Measurements from ENCODE around the gene PODXL. TPM values are rescaled to one million over a fixed set of nuclear protein-coding genes. Genes with fewer than 3 reads are reported as not detected.

Gene PODXL
- total RNA-seq, 1 donor, result 1.4 TPM

GRCh38 chr7:131456338-131456737, 100.1 kb downstream of the PODXL start:
- peaks cover 9% of the 10 kb centered on the region for H3K36me3 ChIP-seq (ENCODE audit: insufficient read depth, low read length)
- H3K27me3 ChIP-seq (ENCODE audit: insufficient read depth, low read length), result no peaks in the 10 kb centered on the region
- H2AFZ ChIP-seq (ENCODE audit: low read length), result no peak overlapping the region
- no peaks in the 10 kb centered on the region for H3K9me3 ChIP-seq (ENCODE audit: low read depth, low read length)
- no peak for TF ChIP-seq CTCF (IDR thresholded peaks at IDR 0.05; ENCODE audit: extremely low read depth, low read depth, low read length)
- H3K4me2 ChIP-seq (ENCODE audit: insufficient read depth, low read length), result no peak overlapping the region
- H3K79me2 ChIP-seq (ENCODE audit: insufficient read depth, low read length), result no peaks in the 10 kb centered on the region
- H4K20me1 ChIP-seq (ENCODE audit: insufficient read depth, low read length), result no peaks in the 10 kb centered on the region
- no peak overlapping the region for H3K27ac ChIP-seq (ENCODE audit: low read depth, low read length)
- DNase-seq (ENCODE audit: insufficient read length, low spot score, missing footprints), result no peak
- no peak overlapping the region for H3K4me3 ChIP-seq (ENCODE audit: insufficient read depth, low read length)
- H3K4me1 ChIP-seq (ENCODE audit: insufficient read depth, low read length), result no peaks in the 10 kb centered on the region

GRCh38 chr7:131455546-131455945, 100.9 kb downstream of the PODXL start:
- Histone ChIP-seq H3K4me2 (ENCODE audit: insufficient read depth, low read length) (no peak overlapping the region), H3K79me2 (ENCODE audit: insufficient read depth, low read length) (no peaks in the 10 kb centered on the region), H3K4me1 (ENCODE audit: insufficient read depth, low read length) (no peaks in the 10 kb centered on the region), H3K27ac (ENCODE audit: low read depth, low read length) (no peak overlapping the region), H3K9me3 (ENCODE audit: low read depth, low read length) (no peaks in the 10 kb centered on the region), H4K20me1 (ENCODE audit: insufficient read depth, low read length) (no peaks in the 10 kb centered on the region), H3K4me3 (ENCODE audit: insufficient read depth, low read length) (no peak overlapping the region), H2AFZ (ENCODE audit: low read length) (no peak overlapping the region), H3K36me3 (ENCODE audit: insufficient read depth, low read length) (peaks cover 9% of the 10 kb centered on the region), H3K27me3 (ENCODE audit: insufficient read depth, low read length) (no peaks in the 10 kb centered on the region)
- DNase-seq (ENCODE audit: insufficient read length, low spot score, missing footprints), result no peak
- no peak for TF ChIP-seq CTCF (IDR thresholded peaks at IDR 0.05; ENCODE audit: extremely low read depth, low read depth, low read length)

- Histone ChIP-seq H3K4me1 (ENCODE audit: insufficient read depth, low read length) (no peaks in the 10 kb centered on the region), H3K27me3 (ENCODE audit: insufficient read depth, low read length) (no peaks in the 10 kb centered on the region), H3K79me2 (ENCODE audit: insufficient read depth, low read length) (no peaks in the 10 kb centered on the region), H3K27ac (ENCODE audit: low read depth, low read length) (no peak overlapping the region), H4K20me1 (ENCODE audit: insufficient read depth, low read length) (no peaks in the 10 kb centered on the region), H3K36me3 (ENCODE audit: insufficient read depth, low read length) (peaks cover 9% of the 10 kb centered on the region), H3K9me3 (ENCODE audit: low read depth, low read length) (no peaks in the 10 kb centered on the region), H2AFZ (ENCODE audit: low read length) (no peak overlapping the region), H3K4me3 (ENCODE audit: insufficient read depth, low read length) (no peak overlapping the region), H3K4me2 (ENCODE audit: insufficient read depth, low read length) (no peak overlapping the region)
- no peak for DNase-seq (ENCODE audit: insufficient read length, low spot score, missing footprints)
- no peak for TF ChIP-seq CTCF (IDR thresholded peaks at IDR 0.05; ENCODE audit: extremely low read depth, low read depth, low read length)
Observed at GRCh38 chr7:131455001-131455400, 101.4 kb downstream of the PODXL start.

GRCh38 chr7:131454498-131454897, 101.9 kb downstream of the PODXL start:
- peaks cover 9% of the 10 kb centered on the region for H3K36me3 ChIP-seq (ENCODE audit: insufficient read depth, low read length)
- no peak overlapping the region for H2AFZ ChIP-seq (ENCODE audit: low read length)
- H3K27me3 ChIP-seq (ENCODE audit: insufficient read depth, low read length), result no peaks in the 10 kb centered on the region
- H3K4me3 ChIP-seq (ENCODE audit: insufficient read depth, low read length), result no peak overlapping the region
- no peak for TF ChIP-seq CTCF (IDR thresholded peaks at IDR 0.05; ENCODE audit: extremely low read depth, low read depth, low read length)
- H4K20me1 ChIP-seq (ENCODE audit: insufficient read depth, low read length), result no peaks in the 10 kb centered on the region
- no peak overlapping the region for H3K27ac ChIP-seq (ENCODE audit: low read depth, low read length)
- H3K4me1 ChIP-seq (ENCODE audit: insufficient read depth, low read length), result no peaks in the 10 kb centered on the region
- no peak for DNase-seq (ENCODE audit: insufficient read length, low spot score, missing footprints)
- H3K79me2 ChIP-seq (ENCODE audit: insufficient read depth, low read length), result no peaks in the 10 kb centered on the region
- H3K4me2 ChIP-seq (ENCODE audit: insufficient read depth, low read length), result no peak overlapping the region
- H3K9me3 ChIP-seq (ENCODE audit: low read depth, low read length), result no peaks in the 10 kb centered on the region

Other genes with a start within 250 kb of the PODXL start
- 49.8 and 52.8 TPM in 2 replicates for gene MKLN1, start 228.8 kb downstream of the PODXL start, total RNA-seq